ENCODE data around the gene PCDHGC3. TPM values are rescaled to one million over a fixed set of nuclear protein-coding genes. Genes with fewer than 3 reads are reported as not detected.
A peak's percentile ranks its signal among the peaks of the same experiment; 100 is the strongest.

The PCDHGC3 gene
- total RNA-seq, 2 experiments from 2014 or later, result not detected

GRCh38 chr5:141513627-141514329 lies 38.0 kb downstream of the PCDHGC3 start:
- peaks cover 29% of the 10 kb centered on the region for H3K36me3 Mint-ChIP-seq
- peaks cover 24% of the 10 kb centered on the region for H3K4me1 Mint-ChIP-seq
- DNase-seq (peak; percentile 45), ATAC-seq (no peak)
- no peak overlapping the region for H3K4me3 Mint-ChIP-seq
- no peaks in the 10 kb centered on the region for H3K9me3 Mint-ChIP-seq (ENCODE audit: low read depth)
- peak overlapping the region; percentile 29 for H3K27ac Mint-ChIP-seq
- CTCF ChIA-PET, result interaction anchor here (0.7 to 5.3 kb wide), 18 partner anchors 9 to 269 kb away, joined by 3 to 58 read pairs (median 5); partner anchors contain the start of genes PCDHB15, PCDHGA10, PCDHGA11 and PCDHGA12
- H3K27me3 Mint-ChIP-seq, result peaks cover 3% of the 10 kb centered on the region

- Mint-ChIP-seq H3K4me3 (no peak overlapping the region), H3K4me1 (peaks cover 18% of the 10 kb centered on the region), H3K27ac (no peak overlapping the region), H3K27me3 (no peaks in the 10 kb centered on the region), H3K9me3 (ENCODE audit: low read depth) (no peaks in the 10 kb centered on the region), H3K36me3 (peaks cover 35% of the 10 kb centered on the region)
- CTCF ChIA-PET, result interaction anchor here (1.1 to 5.3 kb wide), 10 partner anchors 8 to 194 kb away, joined by 3 to 58 read pairs (median 8); partner anchors contain the start of genes PCDHGA10, PCDHGA11, PCDHGA12 and TAF7
- DNase-seq (no peak), ATAC-seq (no peak)
These were observed 38.8 kb downstream of the PCDHGC3 start for GRCh38 chr5:141514330-141515133.

GRCh38 chr5:141515141-141515540 lies 39.4 kb downstream of the PCDHGC3 start:
- ATAC-seq (no peak), DNase-seq (no peak)
- Mint-ChIP-seq H3K4me3 (no peak overlapping the region), H3K27me3 (no peaks in the 10 kb centered on the region), H3K27ac (no peak overlapping the region), H3K4me1 (peaks cover 16% of the 10 kb centered on the region), H3K9me3 (ENCODE audit: low read depth) (no peaks in the 10 kb centered on the region), H3K36me3 (peaks cover 41% of the 10 kb centered on the region)
- CTCF ChIA-PET, result interaction anchor here (0.9 to 5.3 kb wide), 7 partner anchors 8 to 194 kb away, joined by 3 to 58 read pairs (median 10); partner anchors contain the start of genes PCDHGA10, PCDHGA12 and TAF7

GRCh38 chr5:141515946-141516671 lies 40.3 kb downstream of the PCDHGC3 start:
- Mint-ChIP-seq H3K9me3 (ENCODE audit: low read depth) (no peaks in the 10 kb centered on the region), H3K4me3 (no peak overlapping the region), H3K36me3 (peaks cover 49% of the 10 kb centered on the region), H3K27me3 (no peaks in the 10 kb centered on the region), H3K4me1 (peaks cover 18% of the 10 kb centered on the region), H3K27ac (no peak overlapping the region)
- DNase-seq (no peak), ATAC-seq (no peak)
- CTCF ChIA-PET, result interaction anchor here (0.9 to 5.3 kb wide), 5 partner anchors 7 to 86 kb away, joined by 3 to 58 read pairs (median 5); partner anchors contain the start of gene PCDHGA12

- Mint-ChIP-seq H3K9me3 (ENCODE audit: low read depth) (no peaks in the 10 kb centered on the region), H3K36me3 (peaks cover 54% of the 10 kb centered on the region), H3K4me3 (no peak overlapping the region), H3K27me3 (no peaks in the 10 kb centered on the region), H3K27ac (no peak overlapping the region), H3K4me1 (peaks cover 23% of the 10 kb centered on the region)
- no peak for DNase-seq
- ATAC-seq, result no peak
- CTCF ChIA-PET, result interaction anchor here (1.4 to 4.0 kb wide), 2 partner anchors 9 to 41 kb away, joined by 3 to 13 read pairs; no protein-coding TSS in a partner anchor
These were observed 40.9 kb downstream of the PCDHGC3 start for GRCh38 chr5:141516672-141517025.

GRCh38 chr5:141517312-141517711 lies 41.5 kb downstream of the PCDHGC3 start:
- Mint-ChIP-seq H3K4me3 (no peak overlapping the region), H3K9me3 (ENCODE audit: low read depth) (no peaks in the 10 kb centered on the region), H3K4me1 (peaks cover 29% of the 10 kb centered on the region), H3K27ac (no peak overlapping the region), H3K27me3 (no peaks in the 10 kb centered on the region), H3K36me3 (peaks cover 61% of the 10 kb centered on the region)
- no peak for ATAC-seq
- CTCF ChIA-PET, result interaction anchor here (1.2 to 4.0 kb wide), 3 partner anchors 9 to 41 kb away, joined by 3 to 13 read pairs (median 3); no protein-coding TSS in a partner anchor
- DNase-seq, result no peak

- H3K4me1 Mint-ChIP-seq, result peaks cover 31% of the 10 kb centered on the region
- ATAC-seq (no peak), DNase-seq (no peak)
- CTCF ChIA-PET, result interaction anchor here (0.6 to 1.2 kb wide), 2 partner anchors 40 to 97 kb away, joined by 3 read pairs; partner anchors contain the start of gene PCDHGA11
- H3K27me3 Mint-ChIP-seq, result no peaks in the 10 kb centered on the region
- no peaks in the 10 kb centered on the region for H3K9me3 Mint-ChIP-seq (ENCODE audit: low read depth)
- H3K4me3 Mint-ChIP-seq, result no peak overlapping the region
- H3K27ac Mint-ChIP-seq, result peak overlapping the region; percentile 34
- H3K36me3 Mint-ChIP-seq, result peaks cover 66% of the 10 kb centered on the region
These were observed 42.3 kb downstream of the PCDHGC3 start for GRCh38 chr5:141517880-141518617.

GRCh38 chr5:141518618-141519015 lies 42.9 kb downstream of the PCDHGC3 start:
- peaks cover 70% of the 10 kb centered on the region for H3K36me3 Mint-ChIP-seq
- no peak for ATAC-seq

GRCh38 chr5:141519605-141520565 lies 44.1 kb downstream of the PCDHGC3 start:
- no peaks in the 10 kb centered on the region for H3K27me3 Mint-ChIP-seq
- H3K4me1 Mint-ChIP-seq, result peaks cover 25% of the 10 kb centered on the region
- H3K9me3 Mint-ChIP-seq (ENCODE audit: low read depth), result no peaks in the 10 kb centered on the region
- no peak overlapping the region for H3K4me3 Mint-ChIP-seq
- peaks cover 81% of the 10 kb centered on the region for H3K36me3 Mint-ChIP-seq
- CTCF ChIA-PET, result interaction anchor here (1.3 to 1.4 kb wide), 2 partner anchors 38 to 47 kb away, joined by 3 to 4 read pairs; no protein-coding TSS in a partner anchor
- no peak overlapping the region for H3K27ac Mint-ChIP-seq
- ATAC-seq (no peak), DNase-seq (no peak)

More at GRCh38 chr5:141518618-141519015, 42.9 kb downstream of the PCDHGC3 start:
- H3K4me1 Mint-ChIP-seq, result peaks cover 32% of the 10 kb centered on the region
- H3K9me3 Mint-ChIP-seq (ENCODE audit: low read depth), result no peaks in the 10 kb centered on the region
- DNase-seq, result no peak
- no peaks in the 10 kb centered on the region for H3K27me3 Mint-ChIP-seq
- CTCF ChIA-PET, result interaction anchor here (1.2 kb wide), 1 partner anchor 39 kb away, joined by 3 read pairs; no protein-coding TSS in a partner anchor
- no peak overlapping the region for H3K27ac Mint-ChIP-seq
- no peak overlapping the region for H3K4me3 Mint-ChIP-seq

GRCh38 chr5:141521244-141521781 lies 45.5 kb downstream of the PCDHGC3 start:
- no peak overlapping the region for H3K4me3 Mint-ChIP-seq
- CTCF ChIA-PET, result interaction anchor here (0.8 to 4.7 kb wide), 12 partner anchors 8 to 298 kb away, joined by 3 to 58 read pairs (median 4); partner anchors contain the start of genes PCDHB14, PCDHGA10, PCDHGA11 and PCDHGA12
- H3K27me3 Mint-ChIP-seq, result no peaks in the 10 kb centered on the region
- DNase-seq, result no peak
- no peaks in the 10 kb centered on the region for H3K9me3 Mint-ChIP-seq (ENCODE audit: low read depth)
- H3K27ac Mint-ChIP-seq, result peak overlapping the region; percentile 9
- peak; percentile 52 for ATAC-seq
- H3K36me3 Mint-ChIP-seq, result peaks cover 89% of the 10 kb centered on the region
- peaks cover 28% of the 10 kb centered on the region for H3K4me1 Mint-ChIP-seq

GRCh38 chr5:141522301-141522700 lies 46.5 kb downstream of the PCDHGC3 start:
- Mint-ChIP-seq H3K4me1 (peaks cover 28% of the 10 kb centered on the region), H3K9me3 (ENCODE audit: low read depth) (no peaks in the 10 kb centered on the region), H3K27me3 (no peaks in the 10 kb centered on the region), H3K27ac (no peak overlapping the region), H3K4me3 (no peak overlapping the region), H3K36me3 (peaks cover 88% of the 10 kb centered on the region)
- DNase-seq, result no peak
- no peak for ATAC-seq
- CTCF ChIA-PET, result interaction anchor here (0.8 to 4.7 kb wide), 6 partner anchors 9 to 110 kb away, joined by 3 to 58 read pairs (median 5); partner anchors contain the start of gene PCDHGA10

All from activated CD8-positive, alpha-beta memory T cell treated with anti-CD3 and anti-CD28 coated beads, Interleukin-2, amount 10 ng/mL, durations not matched to agents 7 days and 5 days (primary cell).